ENCODE results near the gene MGARP.
"Not testable (repeated sequence)": the region's sequence is repeated elsewhere in the genome, so short reads cannot be mapped to it uniquely, and the experiment has no call there.

The MGARP gene

GRCh38 chr4:139273835-139274234 is 6.2 kb downstream of the MGARP start:
- TF ChIP-seq, protein P1, sequence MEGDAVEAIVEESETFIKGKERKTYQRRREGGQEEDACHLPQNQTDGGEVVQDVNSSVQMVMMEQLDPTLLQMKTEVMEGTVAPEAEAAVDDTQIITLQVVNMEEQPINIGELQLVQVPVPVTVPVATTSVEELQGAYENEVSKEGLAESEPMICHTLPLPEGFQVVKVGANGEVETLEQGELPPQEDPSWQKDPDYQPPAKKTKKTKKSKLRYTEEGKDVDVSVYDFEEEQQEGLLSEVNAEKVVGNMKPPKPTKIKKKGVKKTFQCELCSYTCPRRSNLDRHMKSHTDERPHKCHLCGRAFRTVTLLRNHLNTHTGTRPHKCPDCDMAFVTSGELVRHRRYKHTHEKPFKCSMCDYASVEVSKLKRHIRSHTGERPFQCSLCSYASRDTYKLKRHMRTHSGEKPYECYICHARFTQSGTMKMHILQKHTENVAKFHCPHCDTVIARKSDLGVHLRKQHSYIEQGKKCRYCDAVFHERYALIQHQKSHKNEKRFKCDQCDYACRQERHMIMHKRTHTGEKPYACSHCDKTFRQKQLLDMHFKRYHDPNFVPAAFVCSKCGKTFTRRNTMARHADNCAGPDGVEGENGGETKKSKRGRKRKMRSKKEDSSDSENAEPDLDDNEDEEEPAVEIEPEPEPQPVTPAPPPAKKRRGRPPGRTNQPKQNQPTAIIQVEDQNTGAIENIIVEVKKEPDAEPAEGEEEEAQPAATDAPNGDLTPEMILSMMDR (IDR thresholded peaks at IDR 0.05; ENCODE audit: low read depth, low read length): no peak
- no peak overlapping the region for H3K4me3 ChIP-seq (ENCODE audit: low read depth, low read length)

GRCh38 chr4:139267301-139267700 is 12.7 kb downstream of the MGARP start:
- H3K4me3 ChIP-seq (ENCODE audit: low read depth, low read length): no peak overlapping the region
- TF ChIP-seq, protein P1 (IDR thresholded peaks at IDR 0.05; ENCODE audit: low read depth, low read length): no peak

DNA sequence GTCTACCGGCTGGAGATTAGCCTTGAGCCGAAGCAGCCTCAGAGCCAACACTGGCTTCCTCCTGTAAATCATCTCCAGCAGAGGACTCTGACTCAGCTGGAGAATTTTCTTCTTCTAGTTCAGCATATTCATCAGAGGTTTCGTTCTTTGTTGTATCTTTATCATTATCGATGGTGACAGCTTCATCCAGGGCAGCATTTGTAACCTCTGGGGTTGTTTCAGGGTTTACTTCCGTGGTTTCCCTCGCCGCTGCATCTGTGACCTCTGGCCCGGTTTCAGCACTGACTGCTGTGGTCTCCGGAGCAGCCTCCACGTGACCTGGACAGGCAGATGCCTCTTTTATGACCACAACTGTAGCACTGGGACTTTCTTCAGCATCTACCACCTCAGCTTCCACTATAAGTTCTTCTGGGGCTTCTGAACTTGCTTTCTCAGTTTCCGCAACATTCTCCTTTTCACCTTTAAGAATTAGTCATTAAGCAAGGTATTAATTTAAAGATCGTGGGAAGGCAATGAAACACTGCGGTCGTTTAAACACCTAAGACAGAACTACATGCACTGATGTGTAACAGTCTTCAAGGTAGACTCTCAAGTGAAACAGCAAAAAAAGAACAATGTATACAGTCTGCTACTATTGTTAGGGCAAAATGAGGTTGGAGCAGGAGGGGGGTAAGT is 13.3 kb downstream of the MGARP start:
- TF ChIP-seq, protein P1 (IDR thresholded peaks at IDR 0.05; ENCODE audit: low read depth, low read length): no peak
- peak overlapping the region; percentile 50 for H3K4me3 ChIP-seq (ENCODE audit: low read depth, low read length)

GRCh38 chr4:139266208-139266582 is 13.8 kb downstream of the MGARP start:
- TF ChIP-seq, protein P1 (IDR thresholded peaks at IDR 0.05; ENCODE audit: low read depth, low read length): no peak
- peak overlapping the region; percentile 50 for H3K4me3 ChIP-seq (ENCODE audit: low read depth, low read length)

- TF ChIP-seq, protein P1 (IDR thresholded peaks at IDR 0.05; ENCODE audit: low read depth, low read length): no peak
- no peak overlapping the region for H3K4me3 ChIP-seq (ENCODE audit: low read depth, low read length)
Measured at GRCh38 chr4:139265654-139266053, 14.4 kb downstream of the MGARP start.

GRCh38 chr4:139256349-139256748 is 23.7 kb downstream of the MGARP start:
- TF ChIP-seq, protein P1 (IDR thresholded peaks at IDR 0.05; ENCODE audit: low read depth, low read length): no peak
- H3K4me3 ChIP-seq (ENCODE audit: low read depth, low read length): no peak overlapping the region

- not testable (repeated sequence) for H3K4me3 ChIP-seq (ENCODE audit: low read depth, low read length)
Measured at GRCh38 chr4:139255581-139255980, 24.4 kb downstream of the MGARP start.

GRCh38 chr4:139253713-139254112 is 26.3 kb downstream of the MGARP start:
- TF ChIP-seq, protein P1 (IDR thresholded peaks at IDR 0.05; ENCODE audit: low read depth, low read length): no peak
- no peak overlapping the region for H3K4me3 ChIP-seq (ENCODE audit: low read depth, low read length)

All from WI38 (cell line).